Esophagus muscularis mucosa (tissue), 4 donors: ENCODE results near the gene TEAD2. TPM values are rescaled to one million over a fixed set of nuclear protein-coding genes. Genes with fewer than 3 reads are reported as not detected.
A peak's percentile ranks its signal among the peaks of the same experiment; 100 is the strongest.
"Not testable (repeated sequence)": the region's sequence is repeated elsewhere in the genome, so short reads cannot be mapped to it uniquely, and the experiment has no call there.

Experiments
- DNase-seq: peaks from one replicate; pipeline ENCODE4 v3.0.0-alpha.2; 2017; ENCODE audit errors: extremely low spot score
- H3K27ac ChIP-seq, 4 donors: fragments of 200-600 bp; sonication (generic); replicated peaks in 1 of 4; 1 replicate in 3 of 4; 2 replicates in 1 of 4; pipeline ENCODE4 v1.5.1; 2016 to 2019; ENCODE audit warnings: mild to moderate bottlenecking in 1 of 4
- H3K27me3 ChIP-seq, 4 donors: fragments of 200-600 bp; sonication (generic); one replicate each; pipeline versions ENCODE4 v1.5.1 to v1.6.0; 2016 to 2019
- H3K36me3 ChIP-seq, 4 donors: fragments of 200-600 bp; sonication (generic); one replicate each; pipeline ENCODE4 v1.5.1; 2016 to 2019
- H3K4me1 ChIP-seq, 4 donors: fragments of 200-600 bp; sonication (generic); one replicate each; pipeline ENCODE4 v1.5.1; 2016 to 2019
- H3K4me3 ChIP-seq, 4 donors: fragments of 200-600 bp; sonication (generic); 1 replicate in 2 of 4; 2 replicates in 2 of 4; pipeline ENCODE4 v1.5.1; 2016 to 2019; ENCODE audit warnings: mild to moderate bottlenecking in 4 of 4, moderate library complexity in 1 of 4
- H3K9me3 ChIP-seq, 4 donors: fragments of 200-600 bp; sonication (generic); 1 replicate in 3 of 4; 2 replicates in 1 of 4; pipeline ENCODE4 v1.5.1; 2016 to 2019
- EP300 ChIP-seq: sonication (generic); formaldehyde crosslinking; IDR thresholded peaks from one replicate; pipeline ENCODE4 v1.6.1; 2017; ENCODE audit warnings: antibody characterized with exemption
- POLR2A ChIP-seq: fragments of 450-650 bp; IDR thresholded peaks from one replicate; pipeline ENCODE4 v1.6.1; 2017; ENCODE audit warnings: antibody characterized with exemption, moderate library complexity, mild to moderate bottlenecking, low read depth
- POLR2AphosphoS5 ChIP-seq, 2 donors: sonication (generic); formaldehyde crosslinking; IDR thresholded peaks; one replicate each; pipeline ENCODE4 v1.6.1; 2017; ENCODE audit warnings: antibody characterized with exemption in 2 of 2
- WGBS: methylation state at CpG from one replicate; pipeline ENCODE4 v1.1.5; 2018; 5-methylcytosine and 5-hydroxymethylcytosine counted together
- intact Hi-C: fragments of 100-400 bp; cut with DNase I; formaldehyde crosslinking; loops from one replicate; pipeline ENCODE4 v1.15.1; 2023
- total RNA-seq, 4 donors: library from RNA; depleted of rRNA; stranded (reverse); fragments of >200 nt; gene quantifications; one replicate each; pipeline versions ENCODE4 v1.1.0 to v1.2.1, GENCODE V29; 2016
- TF ChIP-seq, protein P1 (sequence below), 3 experiments: fragments of 200-600 bp in 2 of 3; fragments of 450-650 bp in 1 of 3; sonication (generic) in 2 of 3; IDR thresholded peaks; one replicate each; pipeline ENCODE4 v1.5.1; 2017 to 2019; ENCODE audit warnings: antibody characterized with exemption in 3 of 3, mild to moderate bottlenecking in 2 of 3, moderate library complexity in 1 of 3

The TEAD2 gene
- total RNA-seq, 4 donors from 2014 or later = 40.7 to 73.2 (median 60.5) TPM

DNA sequence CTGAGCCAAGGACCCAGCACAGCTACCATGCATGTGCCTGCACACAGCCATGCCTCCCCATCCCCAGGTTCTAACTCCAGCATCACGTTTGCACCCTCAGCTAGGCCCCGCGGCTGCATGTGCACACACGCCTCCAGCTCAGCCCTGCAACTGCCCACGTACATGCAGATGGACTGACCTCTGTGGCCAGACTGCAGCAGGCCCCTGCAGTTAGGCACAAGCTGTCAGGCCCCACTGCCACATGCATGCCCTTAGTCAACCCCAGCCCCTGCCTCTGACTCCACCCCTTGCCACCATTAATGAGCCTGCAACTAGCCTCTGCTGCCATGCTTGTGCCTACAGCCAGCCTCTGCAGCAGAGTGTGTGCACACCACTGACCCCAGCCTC is 60.4 kb downstream of the TEAD2 start:
- H3K4me3 ChIP-seq = no peak overlapping the region
- DNase-seq = no peak
- intact Hi-C loops = no loop called here

DNA sequence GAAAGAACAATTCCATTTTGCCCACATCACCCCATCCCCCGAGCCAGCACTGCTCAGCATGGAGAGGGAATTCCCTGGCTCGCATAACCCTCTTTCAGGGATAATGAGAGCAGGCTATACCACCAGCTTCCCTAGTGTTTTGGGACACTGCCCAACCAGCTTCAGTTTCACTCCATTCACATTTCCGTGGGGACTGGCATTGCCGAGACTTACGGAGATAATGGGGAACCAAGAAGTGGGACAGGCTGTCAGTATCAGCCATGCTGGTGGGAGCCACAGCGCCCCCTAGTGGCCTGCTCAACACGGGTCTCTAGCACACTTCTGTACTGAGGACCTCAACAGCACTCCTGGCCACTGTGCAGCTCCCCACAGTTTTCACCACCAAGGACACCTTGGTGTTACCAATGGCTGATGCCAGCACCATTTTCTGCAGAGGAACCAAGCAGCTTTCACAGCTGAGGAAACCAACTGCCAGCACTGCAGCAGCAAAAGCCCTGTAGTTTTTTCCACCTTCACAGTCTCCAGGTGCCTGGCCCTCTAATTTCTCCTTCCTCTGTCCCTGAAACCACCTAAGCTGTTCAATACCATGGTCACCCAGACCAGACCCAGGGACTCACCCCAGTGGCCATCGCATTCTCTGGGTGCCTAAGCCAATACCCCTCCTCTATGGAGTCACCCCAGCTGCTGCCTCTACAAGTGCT is 60.9 kb downstream of the TEAD2 start:
- TF ChIP-seq POLR2AphosphoS5 (IDR thresholded peaks at IDR 0.05) (no peak), POLR2A (no peak), EP300 (no peak)
- TF ChIP-seq, protein P1, sequence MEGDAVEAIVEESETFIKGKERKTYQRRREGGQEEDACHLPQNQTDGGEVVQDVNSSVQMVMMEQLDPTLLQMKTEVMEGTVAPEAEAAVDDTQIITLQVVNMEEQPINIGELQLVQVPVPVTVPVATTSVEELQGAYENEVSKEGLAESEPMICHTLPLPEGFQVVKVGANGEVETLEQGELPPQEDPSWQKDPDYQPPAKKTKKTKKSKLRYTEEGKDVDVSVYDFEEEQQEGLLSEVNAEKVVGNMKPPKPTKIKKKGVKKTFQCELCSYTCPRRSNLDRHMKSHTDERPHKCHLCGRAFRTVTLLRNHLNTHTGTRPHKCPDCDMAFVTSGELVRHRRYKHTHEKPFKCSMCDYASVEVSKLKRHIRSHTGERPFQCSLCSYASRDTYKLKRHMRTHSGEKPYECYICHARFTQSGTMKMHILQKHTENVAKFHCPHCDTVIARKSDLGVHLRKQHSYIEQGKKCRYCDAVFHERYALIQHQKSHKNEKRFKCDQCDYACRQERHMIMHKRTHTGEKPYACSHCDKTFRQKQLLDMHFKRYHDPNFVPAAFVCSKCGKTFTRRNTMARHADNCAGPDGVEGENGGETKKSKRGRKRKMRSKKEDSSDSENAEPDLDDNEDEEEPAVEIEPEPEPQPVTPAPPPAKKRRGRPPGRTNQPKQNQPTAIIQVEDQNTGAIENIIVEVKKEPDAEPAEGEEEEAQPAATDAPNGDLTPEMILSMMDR (IDR thresholded peaks at IDR 0.05) = peak; percentile 54 to 74 (median 67)
- no peak overlapping the region for H3K27ac ChIP-seq
- peak overlapping the region in 1 of 4 donors; percentile 33 for H3K4me3 ChIP-seq
- WGBS = 24% methylated on average over 8 of the region's 8 CpGs
- intact Hi-C loops = no loop called here
- no peaks in the 10 kb centered on the region for H3K27me3 ChIP-seq
- peaks cover 0 to 11% (median 5%) of the 10 kb centered on the region in 4 donors for H3K4me1 ChIP-seq
- peaks cover 0 to 6% (median 2%) of the 10 kb centered on the region in 4 donors for H3K9me3 ChIP-seq
- no peaks in the 10 kb centered on the region for H3K36me3 ChIP-seq
- DNase-seq = no peak

More for the DNA sequence above, 60.4 kb downstream of the TEAD2 start:
- Histone ChIP-seq H3K27me3 (no peaks in the 10 kb centered on the region), H3K36me3 (no peaks in the 10 kb centered on the region), H3K27ac (no peak overlapping the region), H3K4me1 (peaks cover 0 to 11% (median 5%) of the 10 kb centered on the region in 4 donors), H3K9me3 (peaks cover 0 to 6% (median 2%) of the 10 kb centered on the region in 4 donors)
- no peak for TF ChIP-seq POLR2AphosphoS5 (IDR thresholded peaks at IDR 0.05)
- 86% methylated on average over 5 of the region's 5 CpGs for WGBS

DNA sequence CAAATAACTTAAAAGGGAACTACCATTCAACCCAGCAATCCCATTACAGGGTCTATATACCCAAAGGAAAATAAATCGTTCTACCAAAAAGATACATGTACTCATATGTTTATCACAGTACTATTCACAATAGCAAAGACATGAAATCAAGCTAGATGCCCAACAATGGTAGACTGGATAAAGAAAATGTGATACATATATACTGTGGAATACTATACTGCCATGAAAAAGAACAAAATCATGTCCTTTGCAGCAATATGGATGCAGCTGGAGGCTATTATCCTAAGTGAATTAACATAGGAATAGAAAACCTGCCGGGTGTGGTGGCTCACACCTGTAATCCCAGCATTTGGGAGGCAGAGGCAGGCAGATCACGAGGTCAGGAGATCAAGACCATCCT is 63.6 kb downstream of the TEAD2 start:
- H3K4me3 ChIP-seq, H3K36me3 ChIP-seq, H3K27ac ChIP-seq, DNase-seq, H3K9me3 ChIP-seq, H3K27me3 ChIP-seq, intact Hi-C loops: not testable (repeated sequence)
- peaks cover 0 to 11% (median 5%) of the 10 kb centered on the region in 4 donors for H3K4me1 ChIP-seq
- 78% methylated on average over 3 of the region's 3 CpGs for WGBS

DNA sequence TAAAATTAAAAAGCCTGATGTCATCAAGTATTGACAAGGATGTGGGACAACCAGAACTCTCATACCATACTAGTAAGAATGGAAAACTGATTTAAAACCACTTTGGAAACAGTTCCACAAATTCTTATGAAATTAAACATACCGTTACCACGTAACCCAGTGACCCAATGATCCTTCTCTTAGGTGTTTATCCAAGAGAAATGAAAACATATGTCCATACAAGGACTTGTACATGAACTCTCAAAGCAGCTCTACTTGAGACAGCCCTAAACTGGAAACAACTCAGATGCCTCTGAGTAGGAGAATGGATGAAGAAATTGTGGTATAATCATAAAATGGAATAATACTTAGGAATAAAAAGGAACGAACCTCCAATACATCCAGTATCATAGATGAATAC is 64.8 kb downstream of the TEAD2 start:
- 43% methylated on average over 3 of the region's 3 CpGs for WGBS
- peaks cover 0 to 10% (median 0%) of the 10 kb centered on the region in 4 donors for H3K36me3 ChIP-seq
- no peak overlapping the region for H3K27ac ChIP-seq
- no peak for DNase-seq
- no peaks in the 10 kb centered on the region for H3K27me3 ChIP-seq
- peaks cover 0 to 11% (median 5%) of the 10 kb centered on the region in 4 donors for H3K4me1 ChIP-seq
- no peak overlapping the region for H3K4me3 ChIP-seq
- TF ChIP-seq, protein P1 (IDR thresholded peaks at IDR 0.05) = no peak
- TF ChIP-seq POLR2AphosphoS5 (IDR thresholded peaks at IDR 0.05) (no peak), POLR2A (no peak), EP300 (no peak)
- H3K9me3 ChIP-seq = no peaks in the 10 kb centered on the region
- intact Hi-C loops = no loop called here

DNA sequence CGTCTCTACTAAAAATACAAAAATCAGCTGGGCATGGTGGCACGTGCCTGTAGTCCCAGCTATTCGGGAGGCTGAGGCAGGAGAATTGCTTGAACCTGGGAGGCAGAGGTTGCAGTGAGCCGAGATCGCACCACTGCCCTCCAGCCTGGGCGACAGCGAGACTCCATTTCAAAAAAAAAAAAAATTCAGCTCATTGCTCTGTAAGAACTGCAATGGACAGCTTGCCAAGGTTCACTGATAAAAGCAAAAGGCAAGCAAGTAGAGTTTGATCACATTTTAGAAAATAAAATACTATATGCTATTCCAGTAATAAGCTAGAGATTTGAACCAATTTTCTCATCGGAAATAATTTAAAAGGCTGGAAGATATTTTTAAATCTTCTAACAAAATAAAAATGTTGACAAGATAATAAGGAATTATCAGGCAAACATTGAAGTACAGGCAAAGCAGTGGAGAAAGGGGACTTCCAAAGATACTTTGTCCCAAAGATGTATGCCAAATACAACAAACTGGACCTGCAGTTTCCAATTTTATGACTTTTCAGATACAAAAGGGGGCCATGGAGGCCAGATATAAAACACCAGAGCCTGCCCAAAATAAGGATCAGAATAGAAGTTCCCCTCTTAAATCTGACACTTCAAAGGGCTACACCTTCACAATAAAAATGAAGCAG is 66.9 kb downstream of the TEAD2 start:
- Histone ChIP-seq H3K36me3 (peaks cover 0 to 10% (median 0%) of the 10 kb centered on the region in 4 donors), H3K4me1 (no peaks in the 10 kb centered on the region), H3K4me3 (no peak overlapping the region), H3K27ac (no peak overlapping the region), H3K27me3 (no peaks in the 10 kb centered on the region), H3K9me3 (no peaks in the 10 kb centered on the region)
- intact Hi-C loops = no loop called here
- 87% methylated on average over 8 of the region's 8 CpGs for WGBS
- TF ChIP-seq, protein P1 (IDR thresholded peaks at IDR 0.05) = no peak
- TF ChIP-seq EP300 (no peak), POLR2A (no peak), POLR2AphosphoS5 (IDR thresholded peaks at IDR 0.05) (no peak)
- no peak for DNase-seq
